SK-N-SH (cell line): Measurements from ENCODE around the gene AFF3. TPM values are rescaled to one million over a fixed set of nuclear protein-coding genes. Genes with fewer than 3 reads are reported as not detected.

ENCODE experiments used
- CTCF ChIA-PET: fragments of 300-600, 350-600 bp; formaldehyde crosslinking; extraction: SDS; loops from one replicate; lab custom pipeline; 2021; lab: Yijun Ruan, JAX
- POLR2A ChIA-PET: fragments of 350-600 bp; sonication (Branson Sonifier 250); formaldehyde crosslinking; extraction: SDS; loops from one replicate; lab custom pipeline; 2020; ENCODE audit warnings: antibody characterized with exemption, inconsistent platforms; lab: Yijun Ruan, JAX
- DNase-seq: peaks from one replicate; pipeline ENCODE4 v3.0.0; 2012
- H2AFZ ChIP-seq: fragments of 200-600 bp; sonication (generic); 2 replicates; pipeline ENCODE4 v1.8.1; 2016; ENCODE audit warnings: antibody characterized with exemption, mild to moderate bottlenecking, low read depth
- H3F3A ChIP-seq: fragments of 200-600 bp; sonication (generic); replicated peaks from 2 replicates; pipeline ENCODE3; 2016; ENCODE audit warnings: antibody characterized with exemption, mild to moderate bottlenecking; ENCODE audit not compliant: insufficient read depth
- H3K27ac ChIP-seq, 2 experiments: fragments of 200-500 bp in 1 of 2; fragments of 200-600 bp in 1 of 2; sonication (Bioruptor generic) in 1 of 2; sonication (generic), shearing (Covaris generic) in 1 of 2; 2 replicates each; pipeline versions ENCODE4 v1.5.1 to v1.6.1; 2014 to 2016; ENCODE audit warnings: low read depth in 2 of 2, inconsistent platforms in 1 of 2, low read length in 1 of 2, mild to moderate bottlenecking in 1 of 2, mixed read lengths in 1 of 2
- H3K27me3 ChIP-seq: fragments of 200-600 bp; sonication (generic), shearing (Covaris generic); 2 replicates; pipeline ENCODE4 v1.6.1; 2016; ENCODE audit warnings: mixed run types; ENCODE audit not compliant: insufficient read depth
- H3K36me3 ChIP-seq, 2 experiments: fragments of 200-500 bp in 1 of 2; fragments of 200-600 bp in 1 of 2; sonication (Bioruptor generic) in 1 of 2; sonication (generic) in 1 of 2; replicated peaks in 1 of 2; 2 replicates each; pipeline versions ENCODE3 to v1.5.1; 2014 to 2016; ENCODE audit warnings: low read length in 1 of 2, mild to moderate bottlenecking in 1 of 2; ENCODE audit not compliant: insufficient read depth in 2 of 2, control insufficient read depth in 1 of 2
- H3K4me1 ChIP-seq, 2 experiments: fragments of 200-500 bp in 1 of 2; fragments of 200-600 bp in 1 of 2; sonication (Bioruptor generic) in 1 of 2; sonication (generic), shearing (Covaris generic) in 1 of 2; 2 replicates each; pipeline versions ENCODE4 v1.5.1 to v1.6.1; 2014 to 2016; ENCODE audit warnings: low read depth in 1 of 2, low read length in 1 of 2, mixed run types in 1 of 2; ENCODE audit not compliant: insufficient read depth in 2 of 2, control insufficient read depth in 1 of 2
- H3K4me2 ChIP-seq: fragments of 200-600 bp; sonication (generic), shearing (Covaris generic); 2 replicates; pipeline ENCODE4 v1.6.1; 2017; ENCODE audit warnings: mixed run types
- H3K4me3 ChIP-seq, 2 experiments: fragments of 200-500 bp in 1 of 2; fragments of 200-600 bp in 1 of 2; sonication (Bioruptor generic) in 1 of 2; sonication (generic), shearing (Covaris generic) in 1 of 2; 2 replicates each; pipeline versions ENCODE4 v1.5.1 to v1.8.1; 2014 to 2016; ENCODE audit warnings: low read depth in 2 of 2, inconsistent platforms in 1 of 2, low read length in 1 of 2, mild to moderate bottlenecking in 1 of 2, mixed read lengths in 1 of 2, moderate library complexity in 1 of 2
- H3K79me2 ChIP-seq: fragments of 200-600 bp; sonication (generic); 2 replicates; pipeline ENCODE4 v1.8.1; 2017; ENCODE audit warnings: mild to moderate bottlenecking; ENCODE audit not compliant: insufficient read depth
- H3K9ac ChIP-seq: fragments of 200-600 bp; sonication (generic); 2 replicates; pipeline ENCODE4 v1.6.1; 2017; ENCODE audit warnings: mixed run types
- H3K9me2 ChIP-seq: fragments of 200-600 bp; sonication (generic); 2 replicates; pipeline ENCODE4 v1.6.1; 2017; ENCODE audit warnings: mixed run types
- H3K9me3 ChIP-seq: fragments of 200-600 bp; sonication (generic); 2 replicates; pipeline ENCODE4 v1.6.1; 2017; ENCODE audit warnings: mixed run types, mild to moderate bottlenecking, moderate library complexity
- H4K20me1 ChIP-seq: fragments of 200-600 bp; sonication (generic); 2 replicates; pipeline ENCODE4 v1.6.1; 2017; ENCODE audit warnings: mild to moderate bottlenecking, mixed run types; ENCODE audit not compliant: insufficient read depth
- CHD2 ChIP-seq: fragments of 150-350 bp; IDR thresholded peaks from 2 replicates; pipeline ENCODE4 v1.6.1; 2018; ENCODE audit warnings: low read length; ENCODE audit not compliant: partially characterized antibody
- FOXM1 ChIP-seq: IDR thresholded peaks from 2 replicates; pipeline ENCODE4 v1.4.0; 2012; ENCODE audit warnings: low read depth, mild to moderate bottlenecking
- GABPA ChIP-seq: IDR thresholded peaks from 2 replicates; pipeline ENCODE4 v1.4.0; 2012; ENCODE audit warnings: low read depth, mild to moderate bottlenecking
- MXI1 ChIP-seq: IDR thresholded peaks from 2 replicates; pipeline ENCODE4 v1.6.1; 2012; ENCODE audit warnings: mild to moderate bottlenecking, low read depth, low read length, improper control_type of control experiment
- RCOR1 ChIP-seq: fragments of 150-350 bp; IDR thresholded peaks from 2 replicates; pipeline ENCODE4 v1.6.1; 2017; ENCODE audit warnings: antibody characterized with exemption, low read length
- RXRA ChIP-seq: IDR thresholded peaks from 2 replicates; pipeline ENCODE4 v1.4.0; 2012; ENCODE audit warnings: low read depth, mild to moderate bottlenecking, borderline replicate concordance
- TAF1 ChIP-seq: IDR thresholded peaks from 2 replicates; pipeline ENCODE4 v1.6.1; 2012; ENCODE audit warnings: low read depth, mild to moderate bottlenecking, low read length, moderate library complexity, borderline replicate concordance
- TCF12 ChIP-seq: IDR thresholded peaks from 2 replicates; pipeline ENCODE4 v1.4.0; 2012
- TEAD4 ChIP-seq: IDR thresholded peaks from 2 replicates; pipeline ENCODE4 v1.4.0; 2012; ENCODE audit warnings: mild to moderate bottlenecking, borderline replicate concordance; ENCODE audit not compliant: insufficient read depth
- YY1 ChIP-seq: IDR thresholded peaks from 2 replicates; pipeline ENCODE4 v1.4.0; 2012; ENCODE audit warnings: low read depth, mild to moderate bottlenecking
- WGBS: methylation state at CpG from one replicate; pipeline ENCODE4 v1.1.6; 2017; ENCODE audit warnings: low lambda C conversion rate; 5-methylcytosine and 5-hydroxymethylcytosine counted together
- polyA plus RNA-seq, 3 experiments: library from polyadenylated mRNA; depleted of rRNA; stranded (reverse); fragments of >200 nt; gene quantifications; 2 replicates each; pipeline ENCODE4 v1.2.3, GENCODE V29; 2012
- TF ChIP-seq, protein P1 (sequence below): fragments of 200-600 bp; sonication (generic); IDR thresholded peaks from 2 replicates; pipeline ENCODE4 v1.6.1; 2017; ENCODE audit warnings: antibody characterized with exemption, mild to moderate bottlenecking, moderate library complexity
- TF ChIP-seq, protein P2 (sequence below): IDR thresholded peaks from 2 replicates; pipeline ENCODE4 v1.4.0; 2012; ENCODE audit warnings: low read depth, borderline replicate concordance
- TF ChIP-seq, protein P3 (sequence below): IDR thresholded peaks from 2 replicates; pipeline ENCODE4; 2012
- TF ChIP-seq, protein P4 (sequence below): fragments of 150-350 bp; IDR thresholded peaks from 2 replicates; pipeline ENCODE4 v1.6.1; 2017; ENCODE audit warnings: antibody characterized with exemption, low read length, low read depth, borderline replicate concordance

Gene AFF3
- polyA plus RNA-seq, 1 of the 3 experiments (the other 2 are of a cell fraction) = 0.36 TPM

DNA sequence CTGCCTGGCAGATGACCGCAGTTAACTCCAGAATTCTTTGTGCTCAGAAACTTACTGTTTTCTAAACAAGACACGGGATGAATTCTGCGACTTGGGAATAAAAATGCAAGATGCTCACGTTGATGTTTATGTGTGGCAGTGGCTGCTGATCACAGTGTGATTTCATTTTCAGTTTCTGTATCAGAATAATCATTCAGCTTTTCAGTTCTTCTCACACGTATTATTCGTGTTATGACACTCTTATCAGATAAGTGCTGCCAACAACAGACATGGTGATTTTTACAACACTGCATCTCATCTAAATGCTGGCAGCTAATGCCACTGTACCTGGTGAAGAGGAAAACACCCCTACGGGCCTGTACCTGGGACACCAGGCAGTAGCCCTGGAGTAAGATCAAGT is 379.7 kb downstream of the AFF3 start:
- TF ChIP-seq, protein P1, sequence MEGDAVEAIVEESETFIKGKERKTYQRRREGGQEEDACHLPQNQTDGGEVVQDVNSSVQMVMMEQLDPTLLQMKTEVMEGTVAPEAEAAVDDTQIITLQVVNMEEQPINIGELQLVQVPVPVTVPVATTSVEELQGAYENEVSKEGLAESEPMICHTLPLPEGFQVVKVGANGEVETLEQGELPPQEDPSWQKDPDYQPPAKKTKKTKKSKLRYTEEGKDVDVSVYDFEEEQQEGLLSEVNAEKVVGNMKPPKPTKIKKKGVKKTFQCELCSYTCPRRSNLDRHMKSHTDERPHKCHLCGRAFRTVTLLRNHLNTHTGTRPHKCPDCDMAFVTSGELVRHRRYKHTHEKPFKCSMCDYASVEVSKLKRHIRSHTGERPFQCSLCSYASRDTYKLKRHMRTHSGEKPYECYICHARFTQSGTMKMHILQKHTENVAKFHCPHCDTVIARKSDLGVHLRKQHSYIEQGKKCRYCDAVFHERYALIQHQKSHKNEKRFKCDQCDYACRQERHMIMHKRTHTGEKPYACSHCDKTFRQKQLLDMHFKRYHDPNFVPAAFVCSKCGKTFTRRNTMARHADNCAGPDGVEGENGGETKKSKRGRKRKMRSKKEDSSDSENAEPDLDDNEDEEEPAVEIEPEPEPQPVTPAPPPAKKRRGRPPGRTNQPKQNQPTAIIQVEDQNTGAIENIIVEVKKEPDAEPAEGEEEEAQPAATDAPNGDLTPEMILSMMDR = no peak
- TF ChIP-seq, protein P2, sequence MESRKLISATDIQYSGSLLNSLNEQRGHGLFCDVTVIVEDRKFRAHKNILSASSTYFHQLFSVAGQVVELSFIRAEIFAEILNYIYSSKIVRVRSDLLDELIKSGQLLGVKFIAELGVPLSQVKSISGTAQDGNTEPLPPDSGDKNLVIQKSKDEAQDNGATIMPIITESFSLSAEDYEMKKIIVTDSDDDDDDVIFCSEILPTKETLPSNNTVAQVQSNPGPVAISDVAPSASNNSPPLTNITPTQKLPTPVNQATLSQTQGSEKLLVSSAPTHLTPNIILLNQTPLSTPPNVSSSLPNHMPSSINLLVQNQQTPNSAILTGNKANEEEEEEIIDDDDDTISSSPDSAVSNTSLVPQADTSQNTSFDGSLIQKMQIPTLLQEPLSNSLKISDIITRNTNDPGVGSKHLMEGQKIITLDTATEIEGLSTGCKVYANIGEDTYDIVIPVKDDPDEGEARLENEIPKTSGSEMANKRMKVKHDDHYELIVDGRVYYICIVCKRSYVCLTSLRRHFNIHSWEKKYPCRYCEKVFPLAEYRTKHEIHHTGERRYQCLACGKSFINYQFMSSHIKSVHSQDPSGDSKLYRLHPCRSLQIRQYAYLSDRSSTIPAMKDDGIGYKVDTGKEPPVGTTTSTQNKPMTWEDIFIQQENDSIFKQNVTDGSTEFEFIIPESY = no peak
- TF ChIP-seq RCOR1 (no peak), MXI1 (no peak)
- 75% methylated on average over 7 of the region's 7 CpGs for WGBS
- Histone ChIP-seq H3K36me3 (no peaks in the 10 kb centered on the region), H3K9me2 (no peaks in the 10 kb centered on the region), H3K4me2 (no peak overlapping the region), H3K9me3 (no peaks in the 10 kb centered on the region), H3K4me1 (peaks cover 0 to 2% of the 10 kb centered on the region in 2 experiments; a peak in 1 of 4 replicates), H3K9ac (no peak overlapping the region), H3K27me3 (no peaks in the 10 kb centered on the region), H3K79me2 (no peaks in the 10 kb centered on the region), H2AFZ (no peak overlapping the region), H3F3A (no peaks in the 10 kb centered on the region), H3K4me3 (no peak overlapping the region), H4K20me1 (no peaks in the 10 kb centered on the region), H3K27ac (no peak overlapping the region)
- ChIA-PET CTCF (no interaction called here), POLR2A (no interaction called here)
- no peak for DNase-seq

DNA sequence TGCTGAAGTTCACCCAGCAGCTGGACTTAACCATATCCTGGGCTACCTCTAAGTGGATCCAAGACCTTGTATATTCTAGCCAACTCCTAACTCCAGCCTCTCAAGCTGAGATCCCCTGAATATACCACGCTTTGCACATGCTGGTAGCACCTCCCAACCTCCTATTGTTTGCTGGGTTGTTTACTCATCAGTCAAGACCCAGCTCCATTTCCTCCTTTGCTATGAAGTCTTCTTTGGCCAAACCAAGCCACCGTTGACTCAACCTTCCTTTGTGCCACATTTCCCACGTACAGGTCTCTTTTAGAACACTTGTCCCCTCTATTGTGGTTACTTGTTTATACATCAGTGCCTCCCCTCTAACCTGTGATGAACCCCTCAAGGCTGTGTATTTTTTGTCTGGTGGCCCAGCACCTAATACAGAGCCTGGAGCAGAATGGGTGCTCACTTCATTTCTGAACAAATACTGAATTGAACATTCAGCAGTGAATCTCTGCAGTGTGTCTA is 384.7 kb downstream of the AFF3 start:
- no peaks in the 10 kb centered on the region for H3K9me3 ChIP-seq
- 37% methylated on average over 3 of the region's 3 CpGs for WGBS
- H3K79me2 ChIP-seq = no peaks in the 10 kb centered on the region
- H3K27ac ChIP-seq = no peak overlapping the region
- H3K27me3 ChIP-seq = no peaks in the 10 kb centered on the region
- ChIA-PET POLR2A (no interaction called here), CTCF (no interaction called here)
- no peak overlapping the region for H3K9ac ChIP-seq
- no peak for DNase-seq
- no peak for TF ChIP-seq TAF1
- TF ChIP-seq, protein P3, sequence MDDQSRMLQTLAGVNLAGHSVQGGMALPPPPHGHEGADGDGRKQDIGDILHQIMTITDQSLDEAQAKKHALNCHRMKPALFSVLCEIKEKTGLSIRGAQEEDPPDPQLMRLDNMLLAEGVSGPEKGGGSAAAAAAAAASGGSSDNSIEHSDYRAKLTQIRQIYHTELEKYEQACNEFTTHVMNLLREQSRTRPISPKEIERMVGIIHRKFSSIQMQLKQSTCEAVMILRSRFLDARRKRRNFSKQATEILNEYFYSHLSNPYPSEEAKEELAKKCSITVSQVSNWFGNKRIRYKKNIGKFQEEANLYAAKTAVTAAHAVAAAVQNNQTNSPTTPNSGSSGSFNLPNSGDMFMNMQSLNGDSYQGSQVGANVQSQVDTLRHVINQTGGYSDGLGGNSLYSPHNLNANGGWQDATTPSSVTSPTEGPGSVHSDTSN = no peak
- no peak for TF ChIP-seq GABPA
- no peak for TF ChIP-seq CHD2
- TF ChIP-seq, protein P4, sequence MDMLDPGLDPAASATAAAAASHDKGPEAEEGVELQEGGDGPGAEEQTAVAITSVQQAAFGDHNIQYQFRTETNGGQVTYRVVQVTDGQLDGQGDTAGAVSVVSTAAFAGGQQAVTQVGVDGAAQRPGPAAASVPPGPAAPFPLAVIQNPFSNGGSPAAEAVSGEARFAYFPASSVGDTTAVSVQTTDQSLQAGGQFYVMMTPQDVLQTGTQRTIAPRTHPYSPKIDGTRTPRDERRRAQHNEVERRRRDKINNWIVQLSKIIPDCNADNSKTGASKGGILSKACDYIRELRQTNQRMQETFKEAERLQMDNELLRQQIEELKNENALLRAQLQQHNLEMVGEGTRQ = no peak
- TF ChIP-seq TCF12 = no peak
- no peak for TF ChIP-seq RCOR1
- TF ChIP-seq FOXM1 = no peak
- TF ChIP-seq TEAD4 = no peak
- TF ChIP-seq YY1 = no peak
- TF ChIP-seq RXRA = no peak
- H3K36me3 ChIP-seq = no peaks in the 10 kb centered on the region
- H3F3A ChIP-seq = no peaks in the 10 kb centered on the region
- H3K4me3 ChIP-seq = no peak overlapping the region
- no peak overlapping the region for H3K4me2 ChIP-seq
- H3K4me1 ChIP-seq = no peaks in the 10 kb centered on the region
- no peaks in the 10 kb centered on the region for H3K9me2 ChIP-seq
- no peak overlapping the region for H2AFZ ChIP-seq
- no peaks in the 10 kb centered on the region for H4K20me1 ChIP-seq
